GM23338 (cell line): ENCODE results near the gene CNTN5. TPM values are rescaled to one million over a fixed set of nuclear protein-coding genes. Genes with fewer than 3 reads are reported as not detected.

ENCODE experiments used
- ATAC-seq: fragments of 200-7000 bp; cut with Tn5 transposase; 3 replicates; pipeline ENCODE4 v1.9.1; 2020
- DNase-seq: peaks from one replicate; pipeline ENCODE4 v3.0.0-alpha.2; 2015; ENCODE audit warnings: low spot score
- H2AFZ ChIP-seq: fragments of 200-600 bp; sonication (generic); 2 replicates; pipeline ENCODE4 v1.8.0; 2016; ENCODE audit warnings: antibody characterized with exemption, mild to moderate bottlenecking, moderate library complexity
- H3F3A ChIP-seq: fragments of 200-600 bp; sonication (generic); replicated peaks from 2 replicates; pipeline ENCODE4 v1.8.0; 2017; ENCODE audit warnings: antibody characterized with exemption, mixed run types, low read depth
- H3K27ac ChIP-seq: fragments of 200-600 bp; sonication (generic); 2 replicates; pipeline ENCODE4 v1.6.1; 2016; ENCODE audit warnings: low read depth
- H3K27me3 ChIP-seq: fragments of 200-600 bp; sonication (generic); 2 replicates; pipeline ENCODE4 v1.8.0; 2016; ENCODE audit warnings: mild to moderate bottlenecking, mixed run types, moderate library complexity; ENCODE audit not compliant: insufficient read depth
- H3K36me3 ChIP-seq: fragments of 200-600 bp; sonication (generic); 2 replicates; pipeline ENCODE4 v1.8.0; 2016; ENCODE audit warnings: mild to moderate bottlenecking; ENCODE audit not compliant: insufficient read depth
- H3K4me1 ChIP-seq: fragments of 200-600 bp; sonication (generic); 2 replicates; pipeline ENCODE4 v1.8.0; 2016; ENCODE audit warnings: mild to moderate bottlenecking, moderate library complexity; ENCODE audit not compliant: insufficient read depth
- H3K4me2 ChIP-seq: fragments of 200-600 bp; sonication (generic); 2 replicates; pipeline ENCODE4 v1.7.1; 2017; ENCODE audit warnings: mixed run types
- H3K4me3 ChIP-seq: fragments of 200-600 bp; sonication (generic); 2 replicates; pipeline ENCODE4 v1.6.1; 2016; ENCODE audit warnings: mixed run types
- H3K79me2 ChIP-seq: fragments of 200-600 bp; sonication (generic); replicated peaks from 2 replicates; pipeline ENCODE4 v1.8.0; 2017; ENCODE audit warnings: mild to moderate bottlenecking; ENCODE audit not compliant: insufficient read depth
- H3K9me2 ChIP-seq: fragments of 200-600 bp; sonication (generic); 2 replicates; pipeline ENCODE4 v1.8.0; 2017; ENCODE audit not compliant: insufficient read depth
- H4K20me1 ChIP-seq: fragments of 200-600 bp; sonication (generic); replicated peaks from 2 replicates; pipeline ENCODE4 v1.8.0; 2017; ENCODE audit warnings: mild to moderate bottlenecking; ENCODE audit not compliant: insufficient read depth
- H3K27ac Mint-ChIP-seq: 2 replicates; pipeline ENCODE4 v1.8.0; 2020; ENCODE audit warnings: inconsistent platforms, mild to moderate bottlenecking, moderate library complexity, mixed read lengths
- H3K27me3 Mint-ChIP-seq: 3 replicates; pipeline ENCODE4 v1.8.0; 2022; ENCODE audit warnings: low read depth, mild to moderate bottlenecking, moderate library complexity, mixed read lengths, inconsistent platforms; ENCODE audit not compliant: insufficient read depth, poor library complexity
- H3K36me3 Mint-ChIP-seq: 3 replicates; pipeline ENCODE4 v1.8.0; 2021; ENCODE audit warnings: low read depth, mild to moderate bottlenecking, inconsistent platforms, moderate library complexity, mixed read lengths
- H3K4me1 Mint-ChIP-seq: 3 replicates; pipeline ENCODE4 v1.8.0; 2020; ENCODE audit warnings: mild to moderate bottlenecking, inconsistent platforms, mixed read lengths
- H3K4me3 Mint-ChIP-seq: 3 replicates; pipeline ENCODE4 v1.8.0; 2021; ENCODE audit warnings: moderate library complexity, mild to moderate bottlenecking, inconsistent platforms, mixed read lengths
- H3K9me3 Mint-ChIP-seq: 3 replicates; pipeline ENCODE4 v1.8.0; 2020; ENCODE audit warnings: moderate library complexity, mild to moderate bottlenecking, inconsistent platforms, mixed read lengths
- CREB1 ChIP-seq: fragments of 250-450 bp; sonication (Bioruptor Pico); IDR thresholded peaks from 2 replicates; pipeline ENCODE4 v1.5.0; 2020; ENCODE audit warnings: low read depth, mild to moderate bottlenecking, moderate library complexity
- CTCF ChIP-seq, 2 experiments: fragments of 200-600 bp in 1 of 2; sonication (generic) in 1 of 2; conservative IDR thresholded peaks; 2 replicates each; pipeline versions ENCODE4 v1.5.1 to v1.6.1; 2016 to 2017; ENCODE audit warnings: antibody characterized with exemption in 2 of 2, low read depth in 2 of 2, mild to moderate bottlenecking in 2 of 2, moderate library complexity in 1 of 2
- ETS1 ChIP-seq: IDR thresholded peaks from 2 replicates; pipeline ENCODE4 v1.6.1; 2016; ENCODE audit warnings: antibody characterized with exemption
- EZH2 ChIP-seq: fragments of 200-600 bp; sonication (generic); IDR thresholded peaks from one replicate; pipeline ENCODE4 v1.8.0; 2017; ENCODE audit warnings: antibody characterized with exemption, mild to moderate bottlenecking, low read depth; ENCODE audit not compliant: unreplicated experiment
- EZH2phosphoT487 ChIP-seq: fragments of 200-600 bp; sonication (generic); IDR thresholded peaks from one replicate; pipeline ENCODE4 v1.8.1; 2018; ENCODE audit warnings: antibody characterized with exemption; ENCODE audit not compliant: unreplicated experiment
- JUNB ChIP-seq: IDR thresholded peaks from one replicate; pipeline ENCODE4 v1.6.1; 2016; ENCODE audit warnings: antibody characterized with exemption; ENCODE audit not compliant: unreplicated experiment
- NANOG ChIP-seq: IDR thresholded peaks from 2 replicates; pipeline ENCODE4 v1.6.1; 2016; ENCODE audit warnings: antibody characterized with exemption, borderline replicate concordance
- POLR2AphosphoS5 ChIP-seq: IDR thresholded peaks from 2 replicates; pipeline ENCODE4 v1.6.1; 2016; ENCODE audit warnings: antibody characterized with exemption, low read depth
- STAT1 ChIP-seq: IDR thresholded peaks from one replicate; pipeline ENCODE4 v1.6.1; 2016; ENCODE audit warnings: antibody characterized with exemption; ENCODE audit not compliant: unreplicated experiment
- ZNF114 ChIP-seq: fragments of 250-450 bp; sonication (Bioruptor Pico); IDR thresholded peaks from 2 replicates; pipeline ENCODE4 v1.5.0; 2020; ENCODE audit warnings: mild to moderate bottlenecking, moderate library complexity
- ZNF331 ChIP-seq: fragments of 250-450 bp; sonication (Bioruptor Pico); IDR thresholded peaks from 2 replicates; pipeline ENCODE4 v1.5.0; 2020; ENCODE audit warnings: low read depth, mild to moderate bottlenecking, moderate library complexity
- polyA plus RNA-seq: library from polyadenylated mRNA; unstranded; fragments of >200 nt; fragmentation: Nextera tagmentation; extraction: Ambion mirVana; gene quantifications from 2 replicates; pipeline ENCODE4 v1.2.1, GENCODE V29; 2016
- total RNA-seq: library from RNA; depleted of rRNA; stranded (reverse); fragments of >200 nt; shearing (Covaris generic); gene quantifications from 2 replicates; pipeline ENCODE4 v1.2.3, GENCODE V29; 2014
- TF ChIP-seq, protein P1 (sequence below): IDR thresholded peaks from one replicate; pipeline ENCODE4 v1.6.1; 2018; ENCODE audit warnings: antibody characterized with exemption; ENCODE audit not compliant: unreplicated experiment

CNTN5 gene
- total and polyA plus RNA-seq, 2 experiments from 2014 or later: not detected

- H3K4me3 Mint-ChIP-seq: no peak overlapping the region
- no peaks in the 10 kb centered on the region for H3K36me3 Mint-ChIP-seq
- DNase-seq: peak; percentile 79
These were observed 718.8 kb downstream of the CNTN5 start for GRCh38 chr11:99739464-99740089.

DNA sequence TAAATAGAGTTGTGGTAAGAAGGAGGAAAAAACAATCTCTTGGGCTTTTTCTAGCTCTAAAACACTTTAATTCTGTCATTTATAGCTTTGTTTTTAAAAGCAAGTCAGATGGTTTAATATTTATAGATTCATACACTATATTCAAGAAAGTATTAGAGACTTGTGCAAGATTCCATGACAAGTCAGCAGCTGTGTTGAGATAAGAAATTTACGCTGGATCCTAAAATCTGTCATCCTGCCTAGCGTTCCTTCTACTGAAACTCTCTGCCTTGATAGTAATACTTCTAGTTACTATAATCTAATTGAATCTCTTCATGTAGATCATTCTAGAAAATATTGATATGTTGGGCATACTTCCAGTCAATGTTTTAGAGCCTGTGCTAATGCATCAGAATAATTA is 721.8 kb downstream of the CNTN5 start:
- H3K36me3 Mint-ChIP-seq: no peaks in the 10 kb centered on the region
- H3K27ac Mint-ChIP-seq: no peak overlapping the region
- H3K4me1 Mint-ChIP-seq: no peaks in the 10 kb centered on the region; the same call in 1 of the 3 replicates
- no peaks in the 10 kb centered on the region for H3K27me3 Mint-ChIP-seq
- Histone ChIP-seq H3K79me2 (no peaks in the 10 kb centered on the region), H3K27ac (no peak overlapping the region), H3K4me1 (no peaks in the 10 kb centered on the region), H2AFZ (no peak overlapping the region), H3K9me2 (no peaks in the 10 kb centered on the region), H4K20me1 (no peaks in the 10 kb centered on the region), H3K27me3 (no peaks in the 10 kb centered on the region), H3K36me3 (no peaks in the 10 kb centered on the region), H3F3A (no peaks in the 10 kb centered on the region), H3K4me2 (no peak overlapping the region), H3K4me3 (no peak overlapping the region)
- ATAC-seq (no peak), DNase-seq (no peak)
- H3K9me3 Mint-ChIP-seq: no peaks in the 10 kb centered on the region
- H3K4me3 Mint-ChIP-seq: no peak overlapping the region
- TF ChIP-seq EZH2phosphoT487 (no peak), ETS1 (no peak), ZNF331 (CRISPR knock-in tag) (no peak), CTCF (conservative IDR thresholded peaks at IDR 0.05; ENCODE audit: low read depth in 2 of 2) (no peak), POLR2AphosphoS5 (no peak), STAT1 (no peak), JUNB (no peak), ZNF114 (no peak), NANOG (no peak), CREB1 (CRISPR knock-in tag) (no peak), EZH2 (no peak)
- TF ChIP-seq, protein P1, sequence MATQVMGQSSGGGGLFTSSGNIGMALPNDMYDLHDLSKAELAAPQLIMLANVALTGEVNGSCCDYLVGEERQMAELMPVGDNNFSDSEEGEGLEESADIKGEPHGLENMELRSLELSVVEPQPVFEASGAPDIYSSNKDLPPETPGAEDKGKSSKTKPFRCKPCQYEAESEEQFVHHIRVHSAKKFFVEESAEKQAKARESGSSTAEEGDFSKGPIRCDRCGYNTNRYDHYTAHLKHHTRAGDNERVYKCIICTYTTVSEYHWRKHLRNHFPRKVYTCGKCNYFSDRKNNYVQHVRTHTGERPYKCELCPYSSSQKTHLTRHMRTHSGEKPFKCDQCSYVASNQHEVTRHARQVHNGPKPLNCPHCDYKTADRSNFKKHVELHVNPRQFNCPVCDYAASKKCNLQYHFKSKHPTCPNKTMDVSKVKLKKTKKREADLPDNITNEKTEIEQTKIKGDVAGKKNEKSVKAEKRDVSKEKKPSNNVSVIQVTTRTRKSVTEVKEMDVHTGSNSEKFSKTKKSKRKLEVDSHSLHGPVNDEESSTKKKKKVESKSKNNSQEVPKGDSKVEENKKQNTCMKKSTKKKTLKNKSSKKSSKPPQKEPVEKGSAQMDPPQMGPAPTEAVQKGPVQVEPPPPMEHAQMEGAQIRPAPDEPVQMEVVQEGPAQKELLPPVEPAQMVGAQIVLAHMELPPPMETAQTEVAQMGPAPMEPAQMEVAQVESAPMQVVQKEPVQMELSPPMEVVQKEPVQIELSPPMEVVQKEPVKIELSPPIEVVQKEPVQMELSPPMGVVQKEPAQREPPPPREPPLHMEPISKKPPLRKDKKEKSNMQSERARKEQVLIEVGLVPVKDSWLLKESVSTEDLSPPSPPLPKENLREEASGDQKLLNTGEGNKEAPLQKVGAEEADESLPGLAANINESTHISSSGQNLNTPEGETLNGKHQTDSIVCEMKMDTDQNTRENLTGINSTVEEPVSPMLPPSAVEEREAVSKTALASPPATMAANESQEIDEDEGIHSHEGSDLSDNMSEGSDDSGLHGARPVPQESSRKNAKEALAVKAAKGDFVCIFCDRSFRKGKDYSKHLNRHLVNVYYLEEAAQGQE: no peak

More at GRCh38 chr11:99739464-99740089, 718.8 kb downstream of the CNTN5 start:
- H3K4me2 ChIP-seq: no peak overlapping the region
- H3K27ac ChIP-seq: no peak overlapping the region
- Mint-ChIP-seq H3K27me3 (peaks cover 2% of the 10 kb centered on the region), H3K4me1 (no peaks in the 10 kb centered on the region; the same call in 1 of the 3 replicates), H3K27ac (no peak overlapping the region), H3K9me3 (no peaks in the 10 kb centered on the region)
- H3K4me1 ChIP-seq: no peaks in the 10 kb centered on the region
- H4K20me1 ChIP-seq: no peaks in the 10 kb centered on the region
- no peaks in the 10 kb centered on the region for H3F3A ChIP-seq
- ATAC-seq: peak; percentile 44
- H3K36me3 ChIP-seq: no peaks in the 10 kb centered on the region
- no peaks in the 10 kb centered on the region for H3K9me2 ChIP-seq
- H3K79me2 ChIP-seq: no peaks in the 10 kb centered on the region
- no peak overlapping the region for H2AFZ ChIP-seq
- no peaks in the 10 kb centered on the region for H3K27me3 ChIP-seq
- no peak overlapping the region for H3K4me3 ChIP-seq
- TF ChIP-seq CTCF (conservative IDR thresholded peaks at IDR 0.05; ENCODE audit: low read depth in 2 of 2) (peak; percentile 68 to 87), POLR2AphosphoS5 (no peak), EZH2 (no peak)
